B cell (primary cell): Measurements from ENCODE around the gene MON2. TPM values are rescaled to one million over a fixed set of nuclear protein-coding genes. Genes with fewer than 3 reads are reported as not detected.
"Not testable (repeated sequence)": the region's sequence is repeated elsewhere in the genome, so short reads cannot be mapped to it uniquely, and the experiment has no call there.

Source experiments
- ATAC-seq: fragments of 200-7000 bp; cut with Tn5 transposase; one replicate; pipeline ENCODE4 v1.10.0; 2021; ENCODE audit warnings: low read depth, mild to moderate bottlenecking, moderate number of reproducible peaks, moderate library complexity
- CTCF ChIA-PET: fragments of 350-600 bp; sonication (Branson Sonifier 250); formaldehyde crosslinking; loops from one replicate; lab custom pipeline; 2021; ENCODE audit warnings: antibody characterized with exemption, inconsistent platforms; lab: Charles Lee
- POLR2A ChIA-PET: fragments of 350-600 bp; sonication (Branson Sonifier 250); formaldehyde crosslinking; loops from one replicate; lab custom pipeline; 2021; ENCODE audit warnings: antibody characterized with exemption; lab: Charles Lee
- DNase-seq: peaks from one replicate; pipeline ENCODE4 v3.0.0; 2013
- H2AFZ ChIP-seq: 2 replicates; pipeline ENCODE4 v1.6.1; 2012; ENCODE audit warnings: mild to moderate bottlenecking, low read depth, low read length; ENCODE audit not compliant: insufficient read depth, poor library complexity, severe bottlenecking
- H3K27ac ChIP-seq, 2 donors: 1 replicate in 1 of 2; 2 replicates in 1 of 2; pipeline ENCODE4 v1.5.1; 2012 to 2013; ENCODE audit warnings: low read length in 2 of 2, mild to moderate bottlenecking in 2 of 2, moderate library complexity in 1 of 2
- H3K27me3 ChIP-seq, 4 experiments: fragments of 200-600 bp in 1 of 4; sonication (generic) in 1 of 4; replicated peaks in 1 of 4; 1 replicate in 2 of 4; 2 replicates in 2 of 4; pipeline versions ENCODE4 v1.6.1 to v1.7.0; 2013 to 2016; ENCODE audit warnings: low read length in 3 of 4, mild to moderate bottlenecking in 2 of 4, mixed read lengths in 1 of 4, moderate library complexity in 1 of 4; ENCODE audit not compliant: insufficient read depth in 4 of 4, control insufficient read depth in 3 of 4; ENCODE audit errors: control extremely low read depth in 1 of 4
- H3K36me3 ChIP-seq, 2 experiments: replicated peaks in 1 of 2; 1 replicate in 1 of 2; 2 replicates in 1 of 2; pipeline versions ENCODE4 v1.6.1 to v1.7.1; 2013; ENCODE audit warnings: low read length in 1 of 2; ENCODE audit not compliant: insufficient read depth in 2 of 2, control insufficient read depth in 1 of 2; ENCODE audit errors: control extremely low read depth in 1 of 2, extremely low read depth in 1 of 2
- H3K4me1 ChIP-seq, 2 donors: fragments of 200-600 bp in 1 of 2; sonication (generic) in 1 of 2; 1 replicate in 1 of 2; 2 replicates in 1 of 2; pipeline versions ENCODE4 v1.5.1 to v1.6.1; 2013 to 2017; ENCODE audit warnings: low read length in 2 of 2; ENCODE audit not compliant: control insufficient read depth in 2 of 2, insufficient read depth in 2 of 2
- H3K4me2 ChIP-seq: replicated peaks from 2 replicates; pipeline ENCODE3; 2012; ENCODE audit warnings: mild to moderate bottlenecking, low read depth, low read length; ENCODE audit not compliant: poor library complexity, severe bottlenecking
- H3K4me3 ChIP-seq, 5 experiments: fragments of 200-600 bp in 1 of 5; sonication (generic) in 1 of 5; 1 replicate in 3 of 5; 2 replicates in 2 of 5; pipeline versions ENCODE4 v1.5.1 to v1.7.0; 2011 to 2016; ENCODE audit warnings: low read length in 4 of 5, mild to moderate bottlenecking in 4 of 5, low read depth in 2 of 5, control low read depth in 1 of 5, moderate library complexity in 1 of 5; ENCODE audit not compliant: insufficient read depth in 1 of 5; ENCODE audit errors: control extremely low read depth in 1 of 5, extremely low read depth in 1 of 5
- H3K79me2 ChIP-seq: fragments of 200-600 bp; sonication (generic); one replicate; pipeline ENCODE4 v1.6.0; 2016; ENCODE audit warnings: low read length; ENCODE audit not compliant: control insufficient read depth, insufficient read depth
- H3K9ac ChIP-seq: fragments of 200-600 bp; sonication (generic); 2 replicates; pipeline ENCODE4 v1.6.1; 2017; ENCODE audit warnings: mild to moderate bottlenecking, low read length, moderate library complexity
- H3K9me3 ChIP-seq, 3 donors: one replicate each; pipeline versions ENCODE4 v1.6.1 to v1.7.1; 2013; ENCODE audit warnings: low read length in 2 of 3; ENCODE audit not compliant: control insufficient read depth in 2 of 3, insufficient read depth in 1 of 3; ENCODE audit errors: control extremely low read depth in 1 of 3
- H4K20me1 ChIP-seq: 2 replicates; pipeline ENCODE4 v1.6.0; 2012; ENCODE audit warnings: mild to moderate bottlenecking, low read length; ENCODE audit not compliant: insufficient read depth, control insufficient read depth, poor library complexity, severe bottlenecking
- H3K27ac Mint-ChIP-seq: one replicate; pipeline ENCODE4 v1.8.0; 2021; ENCODE audit warnings: mixed read lengths
- H3K27me3 Mint-ChIP-seq: one replicate; pipeline ENCODE4 v1.8.0; 2021; ENCODE audit warnings: mixed read lengths
- H3K4me1 Mint-ChIP-seq: one replicate; pipeline ENCODE4 v1.8.0; 2021; ENCODE audit warnings: mixed read lengths
- H3K4me3 Mint-ChIP-seq: one replicate; pipeline ENCODE4 v1.8.0; 2021; ENCODE audit warnings: mixed read lengths
- H3K9me3 Mint-ChIP-seq: one replicate; pipeline ENCODE4 v1.8.0; 2022; ENCODE audit warnings: mixed read lengths; ENCODE audit not compliant: insufficient read depth
- EZH2 ChIP-seq: IDR thresholded peaks from 2 replicates; pipeline ENCODE4 v1.6.1; 2012; ENCODE audit warnings: borderline replicate concordance, low read depth, mild to moderate bottlenecking, moderate library complexity, low read length; ENCODE audit not compliant: insufficient read depth, poor library complexity, severe bottlenecking
- WGBS: methylation state at CpG from one replicate; pipeline ENCODE4 v1.1.5; 2013; ENCODE audit warnings: missing lambda C conversion rate; ENCODE audit not compliant: insufficient coverage; 5-methylcytosine and 5-hydroxymethylcytosine counted together
- intact Hi-C: fragments of 100-400 bp; cut with micrococcal nuclease; formaldehyde crosslinking; loops from one replicate; pipeline ENCODE4 v1.10.0; 2022
- polyA plus RNA-seq: library from polyadenylated mRNA; depleted of rRNA; stranded (reverse); fragments of >200 nt; gene quantifications from 2 replicates; pipeline ENCODE4 v1.2.3, GENCODE V29; 2012
- total RNA-seq, 2 donors: library from RNA; stranded (reverse); fragments of 120-200 nt in 1 of 2; gene quantifications; 1 replicate in 1 of 2; 2 replicates in 1 of 2; pipeline versions ENCODE4 v1.2.3 to v1.2.4, GENCODE V29; 2013 to 2022
- TF ChIP-seq, protein P1 (sequence below): fragments of 200-600 bp; IDR thresholded peaks from one replicate; pipeline ENCODE4 v1.8.0; 2022; ENCODE audit warnings: antibody characterized with exemption, mild to moderate bottlenecking

MON2 gene
- total and polyA plus RNA-seq, 2 donors (not counting 1 experiment from before 2014, with no cell fraction given): 18.9 to 104 TPM

DNA sequence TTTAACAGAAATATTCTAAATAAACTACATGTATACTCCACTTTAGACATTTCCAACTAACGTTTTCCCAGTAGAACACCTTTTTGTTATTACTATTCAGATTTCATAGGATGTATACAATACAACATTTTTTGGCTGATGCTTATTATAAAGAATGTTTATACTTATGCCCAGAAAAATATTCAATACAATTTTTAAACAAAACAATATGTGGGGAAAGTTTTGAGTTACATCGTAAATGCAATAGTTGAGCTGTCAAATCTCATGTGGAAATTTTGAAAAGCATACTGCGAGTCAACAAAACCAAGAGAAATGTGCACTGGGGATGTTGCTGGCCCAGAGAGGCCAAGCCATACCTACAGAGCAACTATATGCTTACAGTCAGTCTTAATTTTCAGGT lies 18.2 kb upstream of the MON2 start:
- ATAC-seq (no peak), DNase-seq (no peak)
- Histone ChIP-seq H4K20me1 (no peaks in the 10 kb centered on the region), H3K9ac (no peak overlapping the region), H3K27ac (no peak overlapping the region), H3K4me3 (no peak overlapping the region), H2AFZ (no peak overlapping the region), H3K27me3 (no peaks in the 10 kb centered on the region), H3K4me2 (no peak overlapping the region), H3K79me2 (no peaks in the 10 kb centered on the region), H3K4me1 (no peaks in the 10 kb centered on the region), H3K9me3 (peaks cover 6 to 13% (median 7%) of the 10 kb centered on the region in 3 donors), H3K36me3 (no peaks in the 10 kb centered on the region)
- no CpG with 5 or more reads among the region's 3 CpGs for WGBS
- H3K4me3 Mint-ChIP-seq: no peak overlapping the region
- CTCF ChIA-PET: interaction anchor here (2.1 kb wide), 1 partner anchor 10 kb away, joined by 10 read pairs; no protein-coding TSS in a partner anchor
- no peak for TF ChIP-seq EZH2
- TF ChIP-seq, protein P1, sequence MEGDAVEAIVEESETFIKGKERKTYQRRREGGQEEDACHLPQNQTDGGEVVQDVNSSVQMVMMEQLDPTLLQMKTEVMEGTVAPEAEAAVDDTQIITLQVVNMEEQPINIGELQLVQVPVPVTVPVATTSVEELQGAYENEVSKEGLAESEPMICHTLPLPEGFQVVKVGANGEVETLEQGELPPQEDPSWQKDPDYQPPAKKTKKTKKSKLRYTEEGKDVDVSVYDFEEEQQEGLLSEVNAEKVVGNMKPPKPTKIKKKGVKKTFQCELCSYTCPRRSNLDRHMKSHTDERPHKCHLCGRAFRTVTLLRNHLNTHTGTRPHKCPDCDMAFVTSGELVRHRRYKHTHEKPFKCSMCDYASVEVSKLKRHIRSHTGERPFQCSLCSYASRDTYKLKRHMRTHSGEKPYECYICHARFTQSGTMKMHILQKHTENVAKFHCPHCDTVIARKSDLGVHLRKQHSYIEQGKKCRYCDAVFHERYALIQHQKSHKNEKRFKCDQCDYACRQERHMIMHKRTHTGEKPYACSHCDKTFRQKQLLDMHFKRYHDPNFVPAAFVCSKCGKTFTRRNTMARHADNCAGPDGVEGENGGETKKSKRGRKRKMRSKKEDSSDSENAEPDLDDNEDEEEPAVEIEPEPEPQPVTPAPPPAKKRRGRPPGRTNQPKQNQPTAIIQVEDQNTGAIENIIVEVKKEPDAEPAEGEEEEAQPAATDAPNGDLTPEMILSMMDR: no peak
- peaks cover 6% of the 10 kb centered on the region for H3K27me3 Mint-ChIP-seq
- no peaks in the 10 kb centered on the region for H3K9me3 Mint-ChIP-seq
- POLR2A ChIA-PET: no interaction called here
- intact Hi-C loops: no loop called here
- no peaks in the 10 kb centered on the region for H3K4me1 Mint-ChIP-seq
- no peak overlapping the region for H3K27ac Mint-ChIP-seq

DNA sequence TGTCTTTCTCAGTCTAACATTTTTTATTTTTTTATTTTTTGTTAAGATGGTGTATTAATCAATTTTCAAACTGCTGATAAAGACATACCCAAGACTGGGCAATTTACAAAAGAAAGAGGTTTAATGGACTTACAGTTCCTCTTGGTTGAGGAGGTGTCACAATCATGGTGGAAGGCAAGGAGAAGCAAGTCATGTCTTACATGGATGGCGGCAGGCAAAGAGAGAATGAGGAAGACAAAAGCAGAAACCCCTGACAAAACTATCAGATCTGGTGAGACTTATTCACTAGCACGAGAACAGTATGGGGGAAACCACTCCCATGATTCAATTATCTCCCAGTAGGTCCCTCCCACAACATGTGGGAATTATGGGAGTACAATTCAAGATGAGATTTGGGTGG lies 11.2 kb upstream of the MON2 start:
- H3K4me1 ChIP-seq, H3K27ac ChIP-seq, H4K20me1 ChIP-seq, H3K9ac ChIP-seq, H2AFZ ChIP-seq, POLR2A ChIA-PET, DNase-seq, H3K9me3 ChIP-seq, intact Hi-C loops, H3K36me3 ChIP-seq, H3K79me2 ChIP-seq, H3K27ac Mint-ChIP-seq, H3K4me2 ChIP-seq, H3K4me1 Mint-ChIP-seq, H3K27me3 ChIP-seq, H3K9me3 Mint-ChIP-seq, H3K4me3 ChIP-seq, ATAC-seq, H3K4me3 Mint-ChIP-seq: not testable (repeated sequence)
- peaks cover 11% of the 10 kb centered on the region for H3K27me3 Mint-ChIP-seq
- WGBS: 100% methylated on average over 1 of the region's 2 CpGs
- CTCF ChIA-PET: interaction anchor here (1.8 kb wide), 1 partner anchor 17 kb away, joined by 9 read pairs; no protein-coding TSS in a partner anchor
